SU-DHL-6 (cell line): ENCODE results near the gene ACLY.

Experiments used
- H2AFZ ChIP-seq: fragments of 200-600 bp; sonication (generic); 2 replicates; pipeline ENCODE4 v1.6.1; 2014; ENCODE audit warnings: low read depth, mild to moderate bottlenecking, moderate library complexity, mixed read lengths, antibody characterized with exemption, low read length; ENCODE audit not compliant: severe bottlenecking
- H3F3A ChIP-seq: fragments of 200-600 bp; shearing (Covaris generic); 2 replicates; pipeline ENCODE4 v1.6.0; 2016; ENCODE audit warnings: antibody characterized with exemption, mild to moderate bottlenecking; ENCODE audit not compliant: insufficient read depth
- H3K27ac ChIP-seq: fragments of 200-600 bp; sonication (generic); 2 replicates; pipeline ENCODE4 v1.5.1; 2016; ENCODE audit warnings: low read depth, mild to moderate bottlenecking, low read length, moderate library complexity, mixed read lengths
- H3K27me3 ChIP-seq: fragments of 200-600 bp; sonication (generic), shearing (Covaris generic); 2 replicates; pipeline ENCODE4 v1.6.0; 2014; ENCODE audit warnings: mild to moderate bottlenecking, low read length
- H3K36me3 ChIP-seq: fragments of 200-600 bp; sonication (generic); 2 replicates; pipeline ENCODE4 v1.6.1; 2014; ENCODE audit warnings: mild to moderate bottlenecking, low read length, mixed read lengths
- H3K4me2 ChIP-seq: fragments of 300-600, 200-600 bp; shearing (Covaris generic), sonication (generic); 2 replicates; pipeline ENCODE4 v1.6.0; 2014; ENCODE audit warnings: low read length, low read depth, mild to moderate bottlenecking; ENCODE audit not compliant: poor library complexity, severe bottlenecking
- H3K4me3 ChIP-seq: fragments of 200-600 bp; sonication (generic); 2 replicates; pipeline ENCODE4 v1.5.1; 2014; ENCODE audit warnings: antibody characterized with exemption, low read length, mild to moderate bottlenecking, mixed read lengths; ENCODE audit not compliant: insufficient read depth, poor library complexity, severe bottlenecking
- H3K79me2 ChIP-seq: fragments of 200-600 bp; sonication (generic); 2 replicates; pipeline ENCODE4 v1.6.1; 2014; ENCODE audit warnings: mild to moderate bottlenecking, low read length, moderate library complexity; ENCODE audit not compliant: insufficient read depth
- H3K9ac ChIP-seq: fragments of 200-600 bp; sonication (generic); 2 replicates; pipeline ENCODE4 v1.7.0; 2014; ENCODE audit warnings: mild to moderate bottlenecking, low read length
- H3K9me2 ChIP-seq: fragments of 200-600 bp; sonication (generic); replicated peaks from 2 replicates; pipeline ENCODE4 v1.6.1; 2014; ENCODE audit warnings: low read length; ENCODE audit not compliant: insufficient read depth
- H3K9me3 ChIP-seq: fragments of 200-600 bp; sonication (generic); 2 replicates; pipeline ENCODE4 v1.6.1; 2014; ENCODE audit warnings: low read length, mixed read lengths; ENCODE audit not compliant: insufficient read depth
- H4K20me1 ChIP-seq: fragments of 200-600 bp; sonication (generic); 2 replicates; pipeline ENCODE4 v1.6.1; 2014; ENCODE audit warnings: low read depth, mild to moderate bottlenecking, antibody characterized with exemption, low read length, moderate library complexity, mixed read lengths
- CTCF ChIP-seq: fragments of 200-600 bp; sonication (generic); IDR thresholded peaks from one replicate; pipeline ENCODE4 v1.5.1; 2017; ENCODE audit warnings: antibody characterized with exemption, mild to moderate bottlenecking, low read length, moderate library complexity; ENCODE audit not compliant: insufficient read depth, poor library complexity, severe bottlenecking
- EZH2phosphoT487 ChIP-seq: fragments of 200-600 bp; sonication (generic), shearing (Covaris generic); conservative IDR thresholded peaks from 2 replicates; pipeline ENCODE4 v1.6.1; 2018; ENCODE audit warnings: mild to moderate bottlenecking, antibody characterized with exemption, low read length, moderate library complexity, mixed read lengths

ACLY gene

GRCh38 chr17:41870627-41871026, 48.1 kb downstream of the ACLY start:
- Histone ChIP-seq H3K79me2 (no peaks in the 10 kb centered on the region), H3F3A (peaks cover 21% of the 10 kb centered on the region), H2AFZ (no peak overlapping the region), H3K27me3 (no peaks in the 10 kb centered on the region), H3K9me3 (no peaks in the 10 kb centered on the region), H3K9ac (no peak overlapping the region), H3K4me2 (no peak overlapping the region), H3K9me2 (no peaks in the 10 kb centered on the region), H3K36me3 (peaks cover 13% of the 10 kb centered on the region; the same call in 1 of the 2 replicates), H3K27ac (no peak overlapping the region), H3K4me3 (no peak overlapping the region), H4K20me1 (no peaks in the 10 kb centered on the region)
- TF ChIP-seq EZH2phosphoT487 = no peak
- TF ChIP-seq CTCF = no peak

DNA sequence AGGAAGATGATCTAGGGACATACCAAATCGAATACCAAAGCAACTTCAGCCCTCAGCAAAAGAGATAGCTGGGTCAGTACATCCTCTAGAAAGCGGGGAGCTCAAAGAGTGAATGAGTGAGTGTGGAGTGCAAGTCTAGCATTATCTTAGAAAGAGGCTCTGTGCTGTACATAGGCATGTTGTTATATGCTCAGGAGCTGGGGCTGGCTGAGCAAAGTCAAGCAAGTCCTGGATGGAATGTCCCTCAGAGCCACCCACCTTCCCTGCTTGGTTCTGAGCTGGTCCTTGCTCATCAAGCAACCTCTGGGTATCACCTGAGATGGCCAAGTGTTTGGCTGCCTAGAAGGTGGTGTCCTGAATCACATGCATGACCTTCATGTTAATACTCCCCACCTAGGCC, 48.7 kb downstream of the ACLY start:
- TF ChIP-seq EZH2phosphoT487 (no peak), CTCF (no peak)
- H3K79me2 ChIP-seq = no peaks in the 10 kb centered on the region
- H3K4me3 ChIP-seq = no peak overlapping the region
- H2AFZ ChIP-seq = no peak overlapping the region
- no peaks in the 10 kb centered on the region for H4K20me1 ChIP-seq
- no peak overlapping the region for H3K9ac ChIP-seq
- H3K27ac ChIP-seq = no peak overlapping the region
- no peaks in the 10 kb centered on the region for H3K9me3 ChIP-seq
- no peak overlapping the region for H3K4me2 ChIP-seq
- no peaks in the 10 kb centered on the region for H3K9me2 ChIP-seq
- peaks cover 13% of the 10 kb centered on the region; the same call in 1 of the 2 replicates for H3K36me3 ChIP-seq
- peaks cover 21% of the 10 kb centered on the region for H3F3A ChIP-seq
- H3K27me3 ChIP-seq = no peaks in the 10 kb centered on the region

DNA sequence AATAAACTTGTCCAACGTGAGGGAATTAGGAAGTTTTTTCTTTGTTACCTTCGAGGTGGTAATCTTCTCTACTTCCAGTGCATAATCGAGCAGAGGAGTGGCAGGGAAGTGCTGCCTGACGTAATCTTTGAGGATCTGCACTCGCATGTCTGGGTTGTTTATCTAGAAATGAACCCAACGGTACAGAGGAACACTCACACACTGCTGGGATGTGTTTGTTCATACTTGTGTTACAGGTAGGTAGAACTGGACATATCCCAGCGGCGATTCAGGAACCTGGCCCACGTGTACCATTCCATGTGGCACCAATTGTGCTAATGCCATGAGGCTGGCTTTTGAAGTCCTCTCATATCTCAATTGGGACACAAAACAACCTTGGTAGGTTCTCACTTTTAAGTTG, 49.3 kb downstream of the ACLY start:
- H3K9me3 ChIP-seq = no peaks in the 10 kb centered on the region
- no peak for TF ChIP-seq CTCF
- no peak for TF ChIP-seq EZH2phosphoT487
- no peak overlapping the region for H3K27ac ChIP-seq
- no peaks in the 10 kb centered on the region for H4K20me1 ChIP-seq
- H3K4me3 ChIP-seq = no peak overlapping the region
- H3F3A ChIP-seq = peaks cover 21% of the 10 kb centered on the region
- H3K27me3 ChIP-seq = no peaks in the 10 kb centered on the region
- no peak overlapping the region for H3K4me2 ChIP-seq
- H2AFZ ChIP-seq = no peak overlapping the region
- H3K9ac ChIP-seq = no peak overlapping the region
- H3K79me2 ChIP-seq = peaks cover 6% of the 10 kb centered on the region
- H3K9me2 ChIP-seq = no peaks in the 10 kb centered on the region
- H3K36me3 ChIP-seq = peaks cover 13% of the 10 kb centered on the region; the same call in 1 of the 2 replicates
